Measurements from ENCODE around the gene STRADA.

Gene STRADA

DNA sequence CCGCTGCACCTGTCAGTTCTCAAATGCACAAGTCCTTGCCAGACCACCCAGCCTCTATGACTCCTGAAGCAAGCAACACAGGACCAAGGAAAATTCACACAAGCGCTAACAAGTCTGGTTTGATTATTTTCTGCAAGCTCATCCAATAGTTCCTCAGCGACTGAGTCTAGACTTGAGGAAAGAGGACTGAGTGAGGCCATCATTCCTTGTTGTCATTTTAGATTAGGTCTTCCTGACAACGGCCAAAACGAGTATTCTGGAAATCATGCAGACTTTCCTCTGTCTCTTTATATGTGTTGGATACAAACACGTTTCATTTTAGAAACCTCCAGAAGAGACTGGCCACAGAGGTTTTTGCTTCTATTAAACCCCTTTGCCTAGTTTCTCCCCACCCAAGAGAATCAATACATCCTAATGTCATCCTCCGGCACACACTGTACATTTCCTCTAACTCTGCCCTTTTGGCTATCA is 31.2 kb upstream of the STRADA start:
- TF ChIP-seq, protein P1, sequence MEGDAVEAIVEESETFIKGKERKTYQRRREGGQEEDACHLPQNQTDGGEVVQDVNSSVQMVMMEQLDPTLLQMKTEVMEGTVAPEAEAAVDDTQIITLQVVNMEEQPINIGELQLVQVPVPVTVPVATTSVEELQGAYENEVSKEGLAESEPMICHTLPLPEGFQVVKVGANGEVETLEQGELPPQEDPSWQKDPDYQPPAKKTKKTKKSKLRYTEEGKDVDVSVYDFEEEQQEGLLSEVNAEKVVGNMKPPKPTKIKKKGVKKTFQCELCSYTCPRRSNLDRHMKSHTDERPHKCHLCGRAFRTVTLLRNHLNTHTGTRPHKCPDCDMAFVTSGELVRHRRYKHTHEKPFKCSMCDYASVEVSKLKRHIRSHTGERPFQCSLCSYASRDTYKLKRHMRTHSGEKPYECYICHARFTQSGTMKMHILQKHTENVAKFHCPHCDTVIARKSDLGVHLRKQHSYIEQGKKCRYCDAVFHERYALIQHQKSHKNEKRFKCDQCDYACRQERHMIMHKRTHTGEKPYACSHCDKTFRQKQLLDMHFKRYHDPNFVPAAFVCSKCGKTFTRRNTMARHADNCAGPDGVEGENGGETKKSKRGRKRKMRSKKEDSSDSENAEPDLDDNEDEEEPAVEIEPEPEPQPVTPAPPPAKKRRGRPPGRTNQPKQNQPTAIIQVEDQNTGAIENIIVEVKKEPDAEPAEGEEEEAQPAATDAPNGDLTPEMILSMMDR (IDR thresholded peaks at IDR 0.05; ENCODE audit: low read depth, low read length) = no peak
- H3K4me3 ChIP-seq (replicated peaks in 1 of 2; ENCODE audit: low read depth in 2 of 2, low read length in 2 of 2) = peak overlapping the region; percentile 60 to 94
- peak; percentile 39 to 43 for DNase-seq (ENCODE audit: low read depth in 2 of 2)

DNA sequence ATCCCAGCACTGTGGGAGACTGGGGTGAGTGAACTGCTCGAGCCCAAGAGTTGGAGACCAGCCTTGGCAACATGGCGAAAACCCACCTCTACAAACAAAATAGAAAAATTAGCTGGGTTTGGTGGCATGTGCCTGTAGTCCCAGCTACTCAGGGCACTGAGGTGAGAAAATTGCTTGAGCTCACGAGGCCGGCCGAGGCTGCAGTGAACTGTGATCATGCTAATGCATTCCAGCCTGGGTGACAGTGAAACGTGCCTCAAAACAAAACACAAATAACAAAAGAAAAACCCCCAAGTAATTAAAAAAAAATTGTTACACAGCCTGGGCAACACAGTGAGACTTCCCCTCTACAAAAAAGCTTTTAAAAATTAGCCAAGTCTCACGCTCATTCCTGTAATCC is 26.8 kb upstream of the STRADA start:
- TF ChIP-seq, protein P1 (IDR thresholded peaks at IDR 0.05; ENCODE audit: low read depth, low read length) = no peak
- no peak for DNase-seq (ENCODE audit: low read depth in 2 of 2)
- H3K4me3 ChIP-seq (replicated peaks in 1 of 2; ENCODE audit: low read depth in 2 of 2, low read length in 2 of 2) = no peak overlapping the region

DNA sequence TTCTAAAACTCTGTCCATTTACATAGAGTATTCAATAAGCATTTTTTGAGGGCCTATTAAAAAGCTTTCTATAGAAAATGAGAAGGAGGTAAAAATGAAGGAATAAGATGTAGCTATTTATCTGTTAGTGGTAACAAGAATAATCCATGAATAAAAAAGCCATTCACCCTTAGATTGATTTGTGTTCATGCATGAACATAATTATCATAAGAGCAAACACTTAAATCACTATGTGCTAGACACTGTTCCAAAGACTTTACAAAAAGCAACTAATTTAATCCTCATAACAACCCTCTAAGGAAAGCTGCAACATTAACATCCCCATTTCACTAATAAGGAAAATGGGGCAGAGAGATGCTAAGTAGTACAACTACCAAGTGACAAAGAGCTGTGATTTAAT is 25.2 kb upstream of the STRADA start:
- DNase-seq (ENCODE audit: low read depth in 2 of 2) = no peak
- TF ChIP-seq, protein P1 (IDR thresholded peaks at IDR 0.05; ENCODE audit: low read depth, low read length) = no peak
- H3K4me3 ChIP-seq (replicated peaks in 1 of 2; ENCODE audit: low read depth in 2 of 2, low read length in 2 of 2) = no peak overlapping the region

DNA sequence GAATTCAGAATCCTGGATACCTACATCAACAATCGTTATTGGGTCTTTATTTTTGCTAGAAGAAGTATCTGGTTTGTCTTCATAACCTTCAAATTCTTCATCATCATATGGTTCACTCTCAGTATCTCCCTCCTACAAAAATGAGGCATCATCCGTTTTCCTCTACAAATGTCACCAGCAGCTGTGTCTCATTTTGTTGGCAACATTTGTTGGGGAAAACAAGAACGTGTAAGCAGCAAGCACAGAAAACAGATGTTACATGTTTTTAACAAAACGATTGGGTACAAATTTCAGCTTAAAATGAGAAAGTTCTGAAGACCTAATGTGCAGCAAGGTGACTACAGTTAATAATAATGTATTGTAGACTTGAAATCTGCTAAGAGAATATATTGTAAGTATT is 23.1 kb upstream of the STRADA start:
- TF ChIP-seq, protein P1 (IDR thresholded peaks at IDR 0.05; ENCODE audit: low read depth, low read length) = no peak
- no peak for DNase-seq (ENCODE audit: low read depth in 2 of 2)
- H3K4me3 ChIP-seq (replicated peaks in 1 of 2; ENCODE audit: low read depth in 2 of 2, low read length in 2 of 2) = no peak overlapping the region

DNA sequence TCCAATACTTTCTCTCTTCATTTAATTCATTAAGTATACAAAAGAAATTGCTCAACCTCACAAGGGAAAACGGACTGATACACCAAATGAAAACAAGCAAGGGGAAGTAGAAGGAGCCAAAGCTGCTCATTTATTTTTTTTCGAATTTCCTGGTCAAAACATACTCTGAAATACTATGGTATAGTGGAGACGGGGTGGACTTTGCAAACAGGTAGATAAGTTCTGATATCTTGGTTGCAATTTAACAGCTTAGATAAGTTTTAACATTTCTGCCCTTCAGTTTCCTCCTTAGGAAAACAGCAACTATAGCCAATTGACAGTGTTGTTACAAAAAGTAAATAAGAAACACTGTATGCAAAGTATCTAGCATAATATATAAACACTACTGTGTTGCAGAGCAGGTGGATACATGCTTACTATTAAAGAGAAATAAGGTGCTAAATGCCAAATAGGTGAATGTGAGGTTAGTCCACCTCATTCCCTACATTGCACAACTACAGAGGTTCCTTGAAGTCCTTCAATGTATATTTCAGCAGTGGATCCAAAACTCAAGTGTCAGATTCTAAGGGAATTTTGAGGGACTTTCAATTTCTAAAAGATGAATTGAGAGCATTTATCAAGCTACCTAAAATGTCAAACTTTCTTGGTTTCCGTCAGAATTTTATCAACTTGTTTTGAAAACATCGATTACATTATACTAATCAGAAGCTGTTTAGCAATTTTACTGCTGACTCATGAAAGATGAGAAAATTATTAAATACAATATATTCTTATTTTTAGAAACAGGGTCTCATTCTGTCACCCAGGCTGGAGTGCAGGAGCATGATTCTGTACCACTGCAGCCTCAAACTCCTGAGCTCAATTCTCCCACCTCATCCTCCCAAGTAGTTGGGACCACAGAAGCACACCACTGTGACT is 20.8 kb upstream of the STRADA start:
- no peak overlapping the region for H3K4me3 ChIP-seq (replicated peaks in 1 of 2; ENCODE audit: low read depth in 2 of 2, low read length in 2 of 2)
- no peak for DNase-seq (ENCODE audit: low read depth in 2 of 2)
- TF ChIP-seq, protein P1 (IDR thresholded peaks at IDR 0.05; ENCODE audit: low read depth, low read length) = no peak

DNA sequence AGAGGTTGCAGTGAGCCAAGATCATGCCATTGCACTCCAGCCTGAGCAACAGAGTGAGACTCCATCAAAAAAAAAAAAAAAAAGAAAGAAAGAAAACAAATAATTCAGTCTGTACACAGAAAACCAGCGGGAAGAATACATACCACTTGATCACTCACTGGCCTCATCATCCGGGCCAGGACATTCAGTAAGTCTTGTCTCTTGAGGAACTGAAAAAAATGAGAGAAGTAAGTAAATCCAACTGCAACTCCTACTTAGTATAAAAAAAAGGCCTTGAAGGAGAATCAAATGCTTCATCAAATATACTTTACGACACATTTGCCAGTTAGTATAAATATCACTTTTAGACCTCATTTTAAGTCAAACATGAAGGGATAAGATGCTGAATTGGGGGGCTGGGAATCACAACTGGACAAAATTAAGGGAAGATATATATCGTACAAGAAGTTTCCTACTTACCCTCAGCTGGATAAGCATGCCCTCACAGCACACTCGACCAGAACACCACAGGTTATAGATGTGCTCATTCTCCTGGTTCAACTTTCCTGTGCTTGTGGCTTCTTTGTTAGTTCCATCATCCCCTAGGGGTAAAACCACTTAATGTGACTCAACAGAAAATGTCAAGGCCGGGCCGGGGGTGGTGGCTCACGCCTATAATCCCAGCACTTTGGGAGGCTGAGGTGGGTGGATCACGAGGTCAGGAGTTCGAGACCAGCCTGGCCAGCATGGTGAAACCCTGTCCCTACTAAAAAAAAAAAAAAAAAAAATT is 19.4 kb upstream of the STRADA start:
- no peak overlapping the region for H3K4me3 ChIP-seq (replicated peaks in 1 of 2; ENCODE audit: low read depth in 2 of 2, low read length in 2 of 2)
- DNase-seq (ENCODE audit: low read depth in 2 of 2) = no peak
- TF ChIP-seq, protein P1 (IDR thresholded peaks at IDR 0.05; ENCODE audit: low read depth, low read length) = no peak

All from cardiac fibroblast (primary cell).